A549 (cell line): Measurements from ENCODE around the gene MIOX.

Experiments
- CBX2 ChIP-seq: fragments of 200-600 bp; sonication (generic); IDR thresholded peaks from 2 replicates; pipeline ENCODE4 v1.6.1; 2016; ENCODE audit warnings: low read depth, mild to moderate bottlenecking, borderline replicate concordance
- CTCF ChIP-seq: fragments of >200 bp; sonication (Bioruptor Twin); formaldehyde crosslinking; IDR thresholded peaks from 3 replicates; pipeline ENCODE4 v1.5.1; 2016
- ELK1 ChIP-seq: fragments of 150-350 bp; IDR thresholded peaks from 2 replicates; pipeline ENCODE4 v1.6.1; 2014; ENCODE audit warnings: low read depth, mild to moderate bottlenecking, low read length
- HOXA7 ChIP-seq: fragments of 250-450 bp; sonication (Bioruptor Pico); IDR thresholded peaks from 2 replicates; pipeline ENCODE4 v1.5.0; 2020; ENCODE audit warnings: mild to moderate bottlenecking, moderate library complexity
- JUN ChIP-seq, 2 experiments: fragments of >200 bp; sonication (Bioruptor Twin); formaldehyde crosslinking; IDR thresholded peaks; 2 replicates in 1 of 2; 3 replicates in 1 of 2; pipeline ENCODE4 v1.6.1; 2016 to 2017
- NFE2L2 ChIP-seq: fragments of 150-350 bp; conservative IDR thresholded peaks from 2 replicates; pipeline ENCODE4 v1.6.1; 2014; ENCODE audit warnings: low read length
- PHF8 ChIP-seq: fragments of 200-600 bp; sonication (generic); IDR thresholded peaks from 2 replicates; pipeline ENCODE4 v1.6.1; 2016; ENCODE audit warnings: low read depth, mild to moderate bottlenecking, antibody characterized with exemption, moderate library complexity, borderline replicate concordance
- POLR2A ChIP-seq: IDR thresholded peaks from 2 replicates; pipeline ENCODE4 v1.6.1; 2012; ENCODE audit warnings: mild to moderate bottlenecking, low read length
- USF2 ChIP-seq: fragments of 450-650 bp; IDR thresholded peaks from 2 replicates; pipeline ENCODE4 v1.6.1; 2014; ENCODE audit warnings: antibody characterized with exemption
- TF ChIP-seq, protein P1 (sequence below): fragments of >200 bp; sonication (Bioruptor Twin); formaldehyde crosslinking; IDR thresholded peaks from 3 replicates; pipeline ENCODE4 v1.6.1; 2016

DNA sequence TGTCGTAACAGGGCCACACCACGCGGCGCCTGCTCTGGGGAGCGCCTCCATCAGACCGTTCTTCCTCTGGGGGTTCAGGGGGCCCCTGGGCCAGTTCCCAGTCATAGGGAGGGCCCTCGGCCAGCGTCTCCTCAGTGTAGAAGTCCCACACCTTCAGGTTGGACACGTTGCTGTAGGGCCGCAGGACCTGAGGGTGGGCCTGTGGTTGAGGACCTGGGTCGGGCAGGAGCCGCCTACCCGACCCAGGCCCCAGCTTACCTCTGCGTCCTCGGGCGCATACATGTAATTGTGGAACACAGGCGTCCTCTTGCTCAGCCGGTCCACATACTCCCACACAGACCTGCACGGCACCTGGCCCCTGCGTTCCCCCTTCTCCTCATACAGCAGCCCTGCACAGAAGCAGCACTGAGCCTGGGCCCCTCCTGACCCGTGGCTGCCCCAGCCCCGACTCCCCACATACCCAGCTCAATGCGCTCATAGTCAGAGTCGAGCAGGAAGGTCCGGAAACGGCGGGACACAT lies 32.0 kb upstream of the MIOX start:
- TF ChIP-seq POLR2A (no peak), CBX2 (no peak), HOXA7 (CRISPR knock-in tag) (no peak), USF2 (no peak), JUN (IDR thresholded peaks at IDR 0.05) (no peak), CTCF (no peak), ELK1 (no peak), NFE2L2 (no peak), PHF8 (no peak)
- TF ChIP-seq, protein P1, sequence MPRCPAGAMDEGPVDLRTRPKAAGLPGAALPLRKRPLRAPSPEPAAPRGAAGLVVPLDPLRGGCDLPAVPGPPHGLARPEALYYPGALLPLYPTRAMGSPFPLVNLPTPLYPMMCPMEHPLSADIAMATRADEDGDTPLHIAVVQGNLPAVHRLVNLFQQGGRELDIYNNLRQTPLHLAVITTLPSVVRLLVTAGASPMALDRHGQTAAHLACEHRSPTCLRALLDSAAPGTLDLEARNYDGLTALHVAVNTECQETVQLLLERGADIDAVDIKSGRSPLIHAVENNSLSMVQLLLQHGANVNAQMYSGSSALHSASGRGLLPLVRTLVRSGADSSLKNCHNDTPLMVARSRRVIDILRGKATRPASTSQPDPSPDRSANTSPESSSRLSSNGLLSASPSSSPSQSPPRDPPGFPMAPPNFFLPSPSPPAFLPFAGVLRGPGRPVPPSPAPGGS = no peak
